ENCODE data around the gene LRMDA. TPM values are rescaled to one million over a fixed set of nuclear protein-coding genes. Genes with fewer than 3 reads are reported as not detected.

The LRMDA gene
- total RNA-seq, 1 donor from 2014 or later: 19.4 TPM

- H3K4me3 Mint-ChIP-seq (ENCODE audit: unreplicated experiment): no peak overlapping the region
- no peaks in the 10 kb centered on the region for H3K9me3 Mint-ChIP-seq (ENCODE audit: unreplicated experiment)
- DNase-seq (ENCODE audit: low spot score): no peak
- H3K27me3 Mint-ChIP-seq (ENCODE audit: unreplicated experiment): peaks cover 3% of the 10 kb centered on the region
- TF ChIP-seq CTCF (IDR thresholded peaks at IDR 0.05; ENCODE audit: unreplicated experiment): no peak
- peaks cover 21% of the 10 kb centered on the region for H3K36me3 Mint-ChIP-seq (ENCODE audit: low read depth, unreplicated experiment)
- H3K4me1 Mint-ChIP-seq (ENCODE audit: unreplicated experiment): peaks cover 40% of the 10 kb centered on the region
- H3K27ac Mint-ChIP-seq (ENCODE audit: unreplicated experiment): no peak overlapping the region
These were observed 39.5 kb downstream of the LRMDA start for GRCh38 chr10:75470901-75471300.

GRCh38 chr10:75472685-75473084 lies 41.3 kb downstream of the LRMDA start:
- Mint-ChIP-seq H3K27ac (ENCODE audit: unreplicated experiment) (no peak overlapping the region), H3K27me3 (ENCODE audit: unreplicated experiment) (no peaks in the 10 kb centered on the region), H3K4me3 (ENCODE audit: unreplicated experiment) (no peak overlapping the region), H3K36me3 (ENCODE audit: low read depth, unreplicated experiment) (peaks cover 21% of the 10 kb centered on the region), H3K4me1 (ENCODE audit: unreplicated experiment) (peaks cover 33% of the 10 kb centered on the region), H3K9me3 (ENCODE audit: unreplicated experiment) (no peaks in the 10 kb centered on the region)
- DNase-seq (ENCODE audit: low spot score): no peak
- TF ChIP-seq CTCF (IDR thresholded peaks at IDR 0.05; ENCODE audit: unreplicated experiment): no peak

DNA sequence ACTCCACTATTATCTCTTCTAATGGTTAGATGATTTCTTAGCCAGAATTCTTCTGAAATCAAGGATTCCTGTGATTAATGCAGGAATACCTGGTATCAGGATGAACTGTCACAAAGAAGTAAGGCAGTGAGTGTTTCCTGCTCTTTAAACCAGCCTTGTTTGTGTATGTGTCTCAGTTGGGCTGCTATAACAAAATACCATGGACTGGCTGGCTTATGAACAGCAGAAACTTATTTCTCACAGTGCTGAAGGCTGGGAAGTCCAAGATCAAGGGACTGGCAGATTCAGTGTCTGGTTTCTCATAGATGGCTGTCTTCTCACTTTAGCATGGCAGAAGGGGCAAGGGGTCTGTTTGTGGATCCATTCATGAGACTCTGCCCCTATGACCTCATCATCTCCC lies 42.7 kb downstream of the LRMDA start:
- no peak for DNase-seq (ENCODE audit: low spot score)
- H3K4me1 Mint-ChIP-seq (ENCODE audit: unreplicated experiment): peaks cover 22% of the 10 kb centered on the region
- no peak overlapping the region for H3K27ac Mint-ChIP-seq (ENCODE audit: unreplicated experiment)
- no peak for TF ChIP-seq CTCF (IDR thresholded peaks at IDR 0.05; ENCODE audit: unreplicated experiment)
- H3K36me3 Mint-ChIP-seq (ENCODE audit: low read depth, unreplicated experiment): peaks cover 21% of the 10 kb centered on the region
- H3K27me3 Mint-ChIP-seq (ENCODE audit: unreplicated experiment): peaks cover 4% of the 10 kb centered on the region
- H3K9me3 Mint-ChIP-seq (ENCODE audit: unreplicated experiment): no peaks in the 10 kb centered on the region
- H3K4me3 Mint-ChIP-seq (ENCODE audit: unreplicated experiment): no peak overlapping the region

- Mint-ChIP-seq H3K27me3 (ENCODE audit: unreplicated experiment) (peaks cover 4% of the 10 kb centered on the region), H3K9me3 (ENCODE audit: unreplicated experiment) (no peaks in the 10 kb centered on the region), H3K36me3 (ENCODE audit: low read depth, unreplicated experiment) (peaks cover 21% of the 10 kb centered on the region), H3K4me3 (ENCODE audit: unreplicated experiment) (no peak overlapping the region), H3K27ac (ENCODE audit: unreplicated experiment) (no peak overlapping the region), H3K4me1 (ENCODE audit: unreplicated experiment) (peaks cover 13% of the 10 kb centered on the region)
- TF ChIP-seq CTCF (IDR thresholded peaks at IDR 0.05; ENCODE audit: unreplicated experiment): no peak
- no peak for DNase-seq (ENCODE audit: low spot score)
These were observed 44.2 kb downstream of the LRMDA start for GRCh38 chr10:75475460-75476182.

- Mint-ChIP-seq H3K9me3 (ENCODE audit: unreplicated experiment) (no peaks in the 10 kb centered on the region), H3K36me3 (ENCODE audit: low read depth, unreplicated experiment) (peaks cover 21% of the 10 kb centered on the region), H3K27ac (ENCODE audit: unreplicated experiment) (no peak overlapping the region), H3K27me3 (ENCODE audit: unreplicated experiment) (peaks cover 4% of the 10 kb centered on the region), H3K4me3 (ENCODE audit: unreplicated experiment) (no peak overlapping the region), H3K4me1 (ENCODE audit: unreplicated experiment) (peaks cover 13% of the 10 kb centered on the region)
- no peak for DNase-seq (ENCODE audit: low spot score)
- no peak for TF ChIP-seq CTCF (IDR thresholded peaks at IDR 0.05; ENCODE audit: unreplicated experiment)
These were observed 45.1 kb downstream of the LRMDA start for GRCh38 chr10:75476569-75476968.
